GM19372 (cell line): ENCODE data around the gene GRIK4.

Source experiments
- ATAC-seq: cut with Tn5 transposase; IDR thresholded peaks from one replicate; pipeline ENCODE4 v1.9.1; 2021; ENCODE audit warnings: mild to moderate bottlenecking, low read depth, moderate library complexity; ENCODE audit not compliant: unreplicated experiment

GRIK4 gene

GRCh38 chr11:120626791-120627190, 115.2 kb downstream of the GRIK4 start:
- no peak for ATAC-seq

- ATAC-seq, result no peak
Observed at GRCh38 chr11:120627327-120628163, 116.0 kb downstream of the GRIK4 start.

- no peak for ATAC-seq
Observed at GRCh38 chr11:120629407-120630080, 118.0 kb downstream of the GRIK4 start.

DNA sequence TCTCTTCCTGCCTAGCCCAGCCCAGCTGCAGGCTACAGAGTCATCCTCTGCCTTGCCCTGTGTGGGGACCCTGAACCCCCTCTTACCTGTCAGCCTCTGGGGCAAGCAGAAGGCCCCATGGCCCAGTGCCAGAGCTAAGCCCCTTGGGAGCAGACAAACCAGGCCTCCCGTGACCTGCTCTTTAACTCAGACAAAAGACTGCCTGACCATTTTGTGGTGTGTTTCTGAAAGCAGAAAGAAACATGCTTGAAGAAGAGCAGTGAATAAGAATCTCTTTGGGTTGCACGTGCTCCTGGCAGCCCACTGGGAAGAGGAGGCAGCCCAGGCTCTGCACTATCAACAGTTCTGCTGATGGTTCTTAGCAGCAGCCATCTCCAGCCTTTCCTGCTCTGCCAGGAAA, 118.6 kb downstream of the GRIK4 start:
- no peak for ATAC-seq

- ATAC-seq, result no peak
Observed at GRCh38 chr11:120632579-120632978, 121.0 kb downstream of the GRIK4 start.

- no peak for ATAC-seq
Observed at GRCh38 chr11:120633616-120634393, 122.3 kb downstream of the GRIK4 start.

GRCh38 chr11:120634706-120635105, 123.2 kb downstream of the GRIK4 start:
- ATAC-seq, result no peak

DNA sequence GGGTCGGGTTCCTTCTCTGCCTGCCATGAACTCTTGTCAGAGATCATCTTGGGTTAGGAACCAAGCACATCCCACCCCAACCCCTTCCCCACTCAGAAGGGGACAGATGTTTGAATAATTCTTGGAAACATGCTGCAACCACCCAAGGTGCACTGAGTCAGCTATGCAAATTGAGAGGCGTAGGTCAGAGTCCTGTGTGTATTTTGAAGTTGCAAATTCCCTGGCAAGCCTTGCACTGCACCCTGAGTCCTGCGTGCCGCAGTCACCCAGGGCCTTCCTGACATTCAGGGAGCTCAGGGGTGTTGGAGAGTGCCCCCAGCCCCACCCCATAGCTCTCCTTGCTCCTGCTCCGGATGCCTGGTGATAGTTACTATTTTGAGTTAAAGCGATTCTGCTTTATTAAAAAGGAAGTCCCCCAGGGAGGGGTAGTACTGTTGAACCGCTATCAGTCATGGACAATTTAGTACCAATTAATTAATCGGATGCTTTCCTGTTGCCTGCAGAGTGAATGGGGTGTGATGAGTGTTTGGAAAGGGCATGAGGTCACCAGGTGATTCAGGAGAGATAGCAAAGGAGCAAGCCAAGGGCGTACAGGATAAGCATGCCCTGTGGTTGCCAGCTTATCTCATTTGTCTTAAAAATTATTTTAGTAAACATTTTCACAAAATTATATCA, 123.7 kb downstream of the GRIK4 start:
- ATAC-seq, result no peak

- ATAC-seq, result no peak
Observed at GRCh38 chr11:120637131-120637530, 125.6 kb downstream of the GRIK4 start.

DNA sequence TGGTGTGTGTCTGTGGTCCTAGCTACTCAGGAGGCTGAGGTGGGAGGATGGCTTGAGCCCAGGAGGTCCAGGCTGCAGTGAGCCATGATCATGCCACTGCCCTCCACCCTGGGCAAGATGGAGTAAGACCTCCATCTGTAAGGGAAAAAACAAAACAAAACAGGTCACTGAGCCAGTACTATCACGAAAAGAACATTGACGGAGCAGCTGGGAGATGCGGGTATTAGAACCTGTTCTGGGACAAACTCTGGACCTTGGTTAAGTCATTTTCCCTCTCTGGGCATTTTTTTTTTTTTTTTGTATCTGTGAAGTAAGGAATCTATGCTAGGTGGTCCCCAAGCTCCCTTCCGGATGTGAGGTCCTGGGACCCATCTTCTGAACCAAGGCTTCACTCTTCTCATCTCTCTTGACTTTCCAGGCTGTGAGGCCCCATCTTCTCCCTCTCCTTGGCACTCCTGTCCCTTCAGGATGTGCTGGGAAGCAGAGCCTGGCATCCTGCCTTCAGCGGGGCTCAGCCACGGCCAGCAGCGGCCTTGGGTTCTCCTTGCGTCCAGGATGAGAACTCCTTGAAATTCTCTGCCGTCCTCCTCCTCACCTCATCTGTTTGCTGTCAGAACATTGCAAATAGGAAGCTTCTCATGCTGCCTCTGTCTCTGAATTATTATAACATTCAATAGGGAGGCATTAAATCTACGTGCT, 130.8 kb downstream of the GRIK4 start:
- ATAC-seq, result no peak

GRCh38 chr11:120643284-120643683, 131.7 kb downstream of the GRIK4 start:
- no peak for ATAC-seq

- ATAC-seq, result no peak
Observed at GRCh38 chr11:120645639-120646038, 134.1 kb downstream of the GRIK4 start.

GRCh38 chr11:120646206-120646605, 134.7 kb downstream of the GRIK4 start:
- ATAC-seq, result no peak

GRCh38 chr11:120647681-120648080, 136.1 kb downstream of the GRIK4 start:
- no peak for ATAC-seq

- no peak for ATAC-seq
Observed at GRCh38 chr11:120648771-120649170, 137.2 kb downstream of the GRIK4 start.

GRCh38 chr11:120649316-120649715, 137.8 kb downstream of the GRIK4 start:
- no peak for ATAC-seq

GRCh38 chr11:120651396-120651795, 139.8 kb downstream of the GRIK4 start:
- ATAC-seq, result no peak

DNA sequence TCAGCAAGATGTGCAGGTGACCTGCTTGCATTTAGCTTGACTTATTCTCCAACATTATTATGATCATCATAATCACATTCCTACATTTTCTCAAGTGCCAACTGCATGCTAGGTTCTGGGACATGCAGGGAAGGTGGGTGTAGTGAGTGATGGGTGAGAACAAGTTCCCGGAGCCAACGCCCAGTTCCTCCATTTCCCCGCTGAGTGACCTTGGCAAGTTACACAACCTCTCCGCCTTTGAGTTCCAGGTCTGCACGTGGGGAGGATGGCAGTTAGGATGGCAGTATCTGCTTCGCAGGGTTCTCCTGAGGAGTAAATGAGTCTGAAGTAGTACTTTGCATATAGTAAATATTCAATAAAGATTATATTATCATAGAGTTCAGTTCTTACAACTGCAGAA, 140.3 kb downstream of the GRIK4 start:
- no peak for ATAC-seq

DNA sequence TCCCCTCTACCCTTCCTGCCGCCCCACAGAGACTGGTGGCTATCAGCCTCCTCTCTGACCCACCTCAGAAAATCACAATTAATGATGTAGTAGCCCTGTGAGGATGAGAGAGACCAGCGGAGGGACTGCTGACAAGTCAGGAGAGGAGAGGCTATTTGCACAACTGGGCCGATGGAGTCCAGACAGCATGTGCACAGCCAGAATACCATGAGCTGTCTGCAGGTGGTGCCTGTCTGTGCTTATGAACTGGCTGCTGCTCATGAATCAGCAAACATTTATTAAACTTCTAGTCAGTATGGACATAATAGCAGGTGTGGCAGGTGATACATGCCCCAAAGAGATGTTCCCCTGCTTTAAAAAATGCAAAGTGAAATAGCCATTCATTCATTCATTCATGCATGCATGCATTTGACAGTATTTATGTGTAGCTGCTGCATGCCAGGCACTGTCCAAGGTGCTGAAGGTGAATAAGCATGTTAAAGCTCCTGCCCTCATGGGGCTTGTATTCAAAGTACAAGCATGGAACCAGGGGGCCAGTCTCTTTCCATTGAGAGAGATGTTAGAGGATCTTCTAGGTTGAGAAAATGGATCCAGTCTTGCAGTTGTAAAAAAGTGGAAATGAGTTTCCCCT, 141.3 kb downstream of the GRIK4 start:
- ATAC-seq, result no peak

GRCh38 chr11:120655589-120655988, 144.0 kb downstream of the GRIK4 start:
- ATAC-seq, result no peak
